Medulla oblongata (tissue), 1 donor: Measurements from ENCODE around the gene BAZ1B.
"Not testable (repeated sequence)": the region's sequence is repeated elsewhere in the genome, so short reads cannot be mapped to it uniquely, and the experiment has no call there.

Experiments
- DNase-seq: peaks from one replicate; pipeline ENCODE4 v3.0.0-alpha.2; 2015; ENCODE audit errors: extremely low spot score

BAZ1B gene

DNA sequence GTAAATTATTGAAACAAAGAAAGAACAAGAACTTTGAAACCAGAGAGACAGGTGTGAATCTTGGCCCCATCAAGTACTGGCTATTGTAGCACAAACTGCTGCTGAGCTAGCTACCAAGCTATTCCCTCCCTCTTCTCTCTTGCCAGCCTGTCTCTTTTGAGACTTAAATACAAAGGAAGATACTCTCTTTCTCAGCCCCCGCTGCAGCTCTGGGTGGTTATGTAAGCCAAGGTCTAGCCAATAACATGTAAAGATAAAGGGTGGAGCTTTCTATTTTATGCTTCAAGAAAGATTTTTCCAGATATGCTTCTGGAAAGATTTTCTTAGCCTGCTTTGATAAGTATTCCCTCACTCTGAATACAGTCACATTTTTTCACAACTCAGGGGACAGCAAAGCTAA lies 17.2 kb downstream of the BAZ1B start:
- DNase-seq = no peak

GRCh38 chr7:73504017-73504416 lies 18.1 kb downstream of the BAZ1B start:
- no peak for DNase-seq

- no peak for DNase-seq
These were observed 18.9 kb downstream of the BAZ1B start for GRCh38 chr7:73503229-73503628.

DNA sequence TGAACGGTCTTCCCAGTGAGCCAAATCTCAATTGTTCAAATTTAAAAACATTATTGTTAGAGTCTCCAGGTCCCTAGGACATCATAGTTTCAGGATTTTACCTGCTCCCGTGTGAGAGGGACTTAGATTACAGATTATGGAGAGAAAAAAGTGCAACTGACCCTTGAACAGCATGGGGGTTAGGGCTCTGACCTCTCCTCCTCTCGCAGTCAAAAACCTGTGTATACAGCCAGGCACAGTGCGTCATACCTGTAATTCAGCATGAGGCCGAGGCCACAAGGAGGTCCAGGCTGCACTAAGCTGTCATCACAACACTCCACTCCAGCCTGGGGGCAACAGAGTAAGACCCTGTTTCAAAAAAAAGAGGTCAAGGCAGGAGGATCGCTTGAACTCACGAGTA lies 25.5 kb downstream of the BAZ1B start:
- no peak for DNase-seq

- not testable (repeated sequence) for DNase-seq
These were observed 26.6 kb downstream of the BAZ1B start for GRCh38 chr7:73495507-73495906.

DNA sequence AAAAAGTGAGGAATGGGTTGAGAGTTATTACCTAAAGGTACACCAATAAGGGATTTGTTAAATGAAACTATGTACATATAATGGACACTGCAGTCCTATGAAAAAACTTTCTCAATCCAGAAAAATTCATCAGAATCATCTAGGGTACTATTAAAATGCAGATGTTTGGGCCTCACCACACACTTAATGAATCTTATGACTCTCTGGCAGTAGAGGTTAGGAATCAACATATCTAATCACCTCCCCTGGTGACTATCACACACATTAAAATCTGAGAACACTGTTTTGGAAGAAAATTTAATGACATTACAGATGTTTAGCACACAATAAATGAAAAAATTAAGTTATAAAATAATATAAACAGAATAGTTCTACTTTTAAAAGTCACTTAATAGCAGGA lies 32.1 kb downstream of the BAZ1B start:
- no peak for DNase-seq

DNA sequence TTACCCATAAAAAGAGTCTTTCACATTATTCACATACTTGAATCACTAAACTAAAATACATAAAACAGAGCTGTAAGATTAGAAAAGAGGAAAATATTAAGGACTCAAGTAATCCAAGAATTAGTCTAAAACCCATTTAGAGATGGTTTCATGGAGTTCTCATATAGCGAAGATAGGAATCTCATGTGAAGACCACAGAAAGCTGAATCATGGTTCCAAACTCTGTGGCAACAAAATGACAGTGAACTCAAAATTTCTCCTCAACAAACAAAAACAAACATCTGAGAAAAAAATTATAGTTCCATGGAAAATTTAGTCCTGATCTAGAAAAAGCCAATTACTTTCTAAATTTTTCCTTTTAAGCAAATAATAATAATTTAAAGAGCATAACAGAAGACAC lies 34.6 kb downstream of the BAZ1B start:
- DNase-seq = no peak

GRCh38 chr7:73483171-73483570 lies 38.9 kb downstream of the BAZ1B start:
- no peak for DNase-seq

GRCh38 chr7:73482746-73483145 lies 39.3 kb downstream of the BAZ1B start:
- DNase-seq = peak; percentile 22

DNA sequence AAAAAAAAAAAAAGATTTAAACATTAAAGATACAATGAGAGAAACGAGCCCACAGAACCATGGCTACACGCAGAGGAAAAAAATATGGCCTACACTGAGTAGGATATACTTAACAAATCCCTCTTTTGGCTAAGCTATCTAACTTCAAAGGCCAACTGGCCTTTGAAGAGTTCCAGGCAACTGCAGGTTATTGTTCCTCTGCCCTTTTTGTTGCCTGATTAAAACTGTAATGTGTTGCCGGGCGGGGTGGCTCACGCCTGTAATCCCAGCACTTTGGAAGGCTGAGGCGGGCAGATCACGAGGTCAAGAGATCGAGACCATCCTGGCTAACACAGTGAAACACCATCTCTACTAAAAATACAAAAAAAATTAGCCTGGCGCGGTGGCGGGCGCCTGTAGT lies 40.6 kb downstream of the BAZ1B start:
- not testable (repeated sequence) for DNase-seq

DNA sequence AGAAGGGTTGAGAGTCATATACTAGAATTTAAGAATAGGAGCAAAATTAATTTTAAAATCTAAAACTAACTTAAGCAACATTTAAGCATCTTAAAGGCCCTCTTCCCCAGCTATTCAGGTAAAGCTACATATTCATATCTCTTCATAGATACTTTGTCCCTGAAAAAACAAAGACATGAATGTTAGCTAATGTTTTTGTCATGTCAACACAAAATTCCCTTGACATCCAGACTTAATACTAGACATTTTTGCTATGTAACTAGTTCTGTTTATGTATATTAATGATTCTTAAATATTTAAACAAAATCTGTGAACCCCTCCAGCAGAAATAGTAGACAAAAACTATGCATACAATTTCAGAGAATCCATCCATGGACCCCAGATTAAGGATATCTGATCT lies 43.5 kb downstream of the BAZ1B start:
- DNase-seq = no peak

- DNase-seq = no peak
These were observed 44.7 kb downstream of the BAZ1B start for GRCh38 chr7:73477376-73477775.

DNA sequence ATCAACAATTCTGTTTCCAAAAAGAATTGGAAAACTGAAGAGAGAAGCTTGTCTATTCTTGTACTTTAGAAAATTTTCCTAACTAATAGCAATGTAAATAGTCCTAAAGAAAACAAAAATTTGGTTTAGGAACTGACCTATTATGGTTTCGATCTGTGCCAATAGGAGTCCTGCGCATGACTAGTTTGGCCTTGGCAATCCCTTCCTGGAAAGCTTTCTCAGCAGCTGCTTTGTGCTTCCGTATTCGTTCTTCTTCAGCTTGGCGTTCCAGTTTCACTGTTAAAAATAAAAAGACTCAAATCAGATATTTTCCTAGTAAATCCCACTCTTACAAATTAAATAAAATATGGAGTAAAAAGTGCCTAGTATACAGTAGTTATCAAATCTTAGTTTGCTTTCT lies 51.9 kb downstream of the BAZ1B start:
- peak; percentile 19 for DNase-seq

DNA sequence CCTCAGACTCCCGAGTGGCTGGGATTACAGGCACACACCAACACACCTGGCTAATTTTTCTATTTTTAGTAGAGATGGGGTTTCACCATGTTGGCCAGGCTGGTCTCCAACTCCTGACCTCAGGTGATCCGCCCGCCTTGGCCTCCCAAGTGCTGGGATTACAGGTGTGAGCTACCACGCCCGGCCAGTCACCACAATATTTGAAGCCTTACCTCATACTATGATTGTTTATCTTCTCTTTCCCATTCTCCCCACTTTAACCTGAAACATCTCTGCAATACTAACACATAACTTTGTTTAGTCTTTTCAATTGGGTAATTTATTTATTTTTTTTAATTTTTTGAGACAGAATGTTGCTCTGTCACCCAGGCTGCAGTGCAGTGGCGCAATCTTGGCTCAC lies 55.0 kb downstream of the BAZ1B start:
- DNase-seq = not testable (repeated sequence)

GRCh38 chr7:73466112-73466511 lies 56.0 kb downstream of the BAZ1B start:
- no peak for DNase-seq

DNA sequence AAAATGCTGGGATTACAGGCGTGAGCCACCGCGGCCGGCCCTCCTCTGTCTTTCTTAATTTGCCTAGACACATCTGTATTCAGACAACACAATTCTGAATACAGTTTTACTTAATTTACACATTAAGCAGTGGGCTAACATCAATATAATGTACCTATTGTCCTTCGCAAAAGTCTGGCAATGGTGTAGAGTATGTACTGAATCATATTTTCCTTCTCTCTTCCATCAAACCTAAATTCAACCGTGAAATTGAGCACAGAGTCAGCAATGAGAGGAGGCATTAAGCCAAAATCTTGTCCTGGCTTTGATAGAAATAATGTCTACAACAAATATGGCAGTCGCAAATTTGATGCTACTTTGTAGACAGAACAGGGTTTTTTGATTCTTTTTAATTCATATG lies 58.1 kb downstream of the BAZ1B start:
- no peak for DNase-seq

- no peak for DNase-seq
These were observed 58.8 kb downstream of the BAZ1B start for GRCh38 chr7:73463260-73463659.

DNA sequence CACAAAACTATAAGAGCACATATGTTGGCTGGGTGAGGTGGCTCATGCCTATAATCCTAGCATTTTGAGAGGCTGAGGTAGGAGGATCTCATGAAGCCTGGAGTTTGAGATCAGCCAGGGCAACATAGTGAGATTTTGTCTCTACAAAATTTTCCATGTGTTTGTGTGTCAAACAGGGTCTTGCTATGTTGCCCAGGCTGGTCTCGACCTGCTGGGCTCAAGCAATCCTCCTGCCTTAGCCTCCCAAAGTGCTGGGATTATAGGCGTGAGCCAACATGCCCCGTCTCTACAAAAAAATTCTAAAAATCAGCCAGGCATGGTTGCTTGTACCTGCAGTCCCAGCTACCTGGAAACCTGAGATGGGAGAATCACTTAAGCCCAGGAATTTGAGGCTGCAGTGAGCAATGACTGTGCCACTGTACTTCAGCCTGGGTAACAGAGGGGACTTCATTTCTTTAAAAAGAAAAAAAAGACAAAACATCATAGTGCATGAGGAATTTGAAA lies 60.3 kb downstream of the BAZ1B start:
- DNase-seq = no peak

DNA sequence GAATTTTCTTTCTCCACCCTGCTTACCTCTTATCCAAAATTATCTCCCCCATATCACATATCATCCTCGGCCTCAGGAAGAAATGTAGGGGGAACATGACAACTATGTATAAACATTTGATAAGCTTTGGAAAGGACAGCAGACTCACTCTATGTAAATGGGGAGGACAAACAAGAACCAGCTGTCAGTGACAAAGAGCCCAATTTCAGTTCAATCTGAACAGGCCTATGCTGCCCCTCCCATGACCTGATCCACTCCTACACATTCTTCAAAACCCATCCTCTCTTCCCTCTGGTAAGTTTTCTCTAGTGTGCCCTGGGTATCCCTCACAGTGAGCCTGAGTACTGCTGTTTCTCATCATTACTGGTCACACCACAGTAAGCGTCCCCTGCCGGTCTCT lies 67.7 kb downstream of the BAZ1B start:
- no peak for DNase-seq

GRCh38 chr7:73452999-73453635 lies 69.0 kb downstream of the BAZ1B start:
- no peak for DNase-seq

GRCh38 chr7:73451780-73452398 lies 70.2 kb downstream of the BAZ1B start:
- DNase-seq = peak; percentile 77

DNA sequence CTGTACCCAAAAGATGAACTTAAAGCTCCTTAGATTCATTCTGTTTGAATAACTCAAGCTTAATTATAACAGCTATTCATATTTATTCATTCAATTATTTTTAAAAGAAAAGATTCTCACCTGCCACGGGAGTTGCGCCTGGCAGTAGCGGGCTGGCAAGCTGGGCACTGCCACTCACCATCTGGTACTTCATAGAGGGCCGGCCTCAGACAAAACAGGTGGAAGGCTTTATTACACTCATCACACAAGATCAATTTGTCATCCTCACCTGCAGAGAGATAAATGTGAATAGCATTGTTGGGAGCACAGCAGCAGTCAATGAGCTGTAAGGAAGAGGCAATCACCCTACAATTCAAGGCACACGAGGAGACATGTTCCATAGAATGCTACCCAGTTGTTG lies 72.7 kb downstream of the BAZ1B start:
- DNase-seq = no peak

GRCh38 chr7:73448609-73449008 lies 73.5 kb downstream of the BAZ1B start:
- DNase-seq = no peak
